Activated naive CD4-positive, alpha-beta T cell treated with anti-CD3 and anti-CD28 coated beads, Interleukin-2, amount 50 U/mL, for 24 hours (primary cell): ENCODE results near the gene DYSF.

ENCODE experiments used
- H3K27ac Mint-ChIP-seq: one replicate; pipeline ENCODE4 v1.8.0; 2021; ENCODE audit warnings: mild to moderate bottlenecking, mixed read lengths
- H3K27me3 Mint-ChIP-seq: one replicate; pipeline ENCODE4 v1.8.0; 2021; ENCODE audit warnings: mixed read lengths
- H3K36me3 Mint-ChIP-seq: one replicate; pipeline ENCODE4 v1.8.0; 2021; ENCODE audit warnings: mixed read lengths
- H3K4me1 Mint-ChIP-seq: one replicate; pipeline ENCODE4 v1.8.0; 2021; ENCODE audit warnings: mixed read lengths
- H3K4me3 Mint-ChIP-seq: one replicate; pipeline ENCODE4 v1.8.0; 2021; ENCODE audit warnings: mild to moderate bottlenecking, mixed read lengths
- H3K9me3 Mint-ChIP-seq: one replicate; pipeline ENCODE4 v1.8.0; 2021; ENCODE audit warnings: mixed read lengths

Gene DYSF

DNA sequence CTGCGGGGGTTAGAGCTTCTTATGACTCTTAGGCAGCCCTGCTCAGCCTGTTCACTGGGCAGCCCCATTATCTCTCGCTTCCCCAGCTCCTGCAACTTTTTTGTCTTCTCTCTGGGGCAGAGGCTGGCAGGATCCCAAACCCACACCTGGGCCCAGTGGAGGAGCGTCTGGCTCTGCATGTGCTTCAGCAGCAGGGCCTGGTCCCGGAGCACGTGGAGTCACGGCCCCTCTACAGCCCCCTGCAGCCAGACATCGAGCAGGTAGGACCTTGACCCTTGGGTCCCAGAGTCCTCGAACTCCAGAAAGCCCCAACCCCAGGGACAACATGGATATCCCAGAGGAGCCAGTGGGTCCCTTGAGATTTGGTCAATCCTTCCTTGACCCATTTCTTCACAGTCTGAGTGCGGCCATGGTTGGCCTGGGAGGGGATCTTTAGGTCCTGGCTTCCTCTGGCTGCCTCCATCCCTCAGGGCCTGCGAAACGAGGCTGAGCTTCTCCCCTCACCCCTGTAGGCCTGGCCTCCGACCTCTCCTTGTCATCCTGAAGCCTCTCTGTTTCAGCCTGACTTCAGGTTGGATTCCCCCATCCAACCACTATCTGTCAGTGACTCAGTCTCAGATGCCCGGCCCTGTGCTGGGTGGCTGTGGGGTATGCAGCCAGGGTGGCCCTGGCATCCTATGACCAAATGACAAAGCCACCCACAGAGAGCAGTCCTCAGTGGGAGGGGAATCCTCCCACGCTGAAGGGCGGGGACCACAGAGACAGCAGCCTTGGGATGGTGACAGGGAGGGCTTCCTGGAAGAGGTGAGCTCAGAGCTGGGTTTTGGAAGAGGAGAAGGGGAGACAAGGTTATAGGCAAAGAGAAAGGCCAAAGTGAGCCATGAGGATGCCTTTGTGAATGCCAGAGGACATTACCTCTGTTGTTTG lies 214.2 kb downstream of the DYSF start:
- Mint-ChIP-seq H3K4me1 (no peaks in the 10 kb centered on the region), H3K36me3 (no peaks in the 10 kb centered on the region), H3K27me3 (no peaks in the 10 kb centered on the region), H3K4me3 (no peak overlapping the region), H3K27ac (no peak overlapping the region), H3K9me3 (no peaks in the 10 kb centered on the region)

DNA sequence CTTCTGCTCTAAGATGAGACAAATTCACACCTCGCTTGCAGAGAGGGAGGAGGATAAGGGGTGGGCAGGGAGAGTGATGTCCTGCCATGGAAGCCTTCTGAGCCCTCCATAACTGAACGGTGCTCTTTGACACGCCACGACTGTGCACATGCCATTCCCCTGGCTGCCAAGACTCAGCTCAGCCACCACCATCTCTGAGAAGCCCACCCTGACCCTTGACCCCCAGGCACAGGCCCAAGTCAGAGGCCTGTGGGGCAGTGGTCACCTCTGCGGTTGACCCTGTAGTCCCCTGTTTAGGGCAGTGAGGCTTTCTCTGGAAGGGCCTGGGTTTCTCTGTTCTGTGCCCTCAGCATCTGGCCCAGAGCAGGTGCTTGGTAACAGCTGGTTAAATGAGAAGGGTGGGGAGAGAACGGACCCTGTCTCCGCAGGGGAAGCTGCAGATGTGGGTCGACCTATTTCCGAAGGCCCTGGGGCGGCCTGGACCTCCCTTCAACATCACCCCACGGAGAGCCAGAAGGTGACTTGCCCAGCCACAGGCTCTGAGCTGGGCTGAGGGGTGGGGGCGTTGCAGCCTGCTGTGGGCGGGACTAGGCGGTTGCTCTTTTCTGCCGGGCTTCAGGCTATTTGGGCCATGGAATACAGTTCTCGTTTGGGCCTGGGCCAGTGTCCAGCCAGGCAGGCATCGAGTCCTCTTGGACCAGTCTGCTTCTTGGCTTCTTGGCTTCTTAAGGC lies 215.1 kb downstream of the DYSF start:
- Mint-ChIP-seq H3K36me3 (no peaks in the 10 kb centered on the region), H3K4me3 (no peak overlapping the region), H3K27ac (no peak overlapping the region), H3K4me1 (no peaks in the 10 kb centered on the region), H3K27me3 (no peaks in the 10 kb centered on the region), H3K9me3 (no peaks in the 10 kb centered on the region)

DNA sequence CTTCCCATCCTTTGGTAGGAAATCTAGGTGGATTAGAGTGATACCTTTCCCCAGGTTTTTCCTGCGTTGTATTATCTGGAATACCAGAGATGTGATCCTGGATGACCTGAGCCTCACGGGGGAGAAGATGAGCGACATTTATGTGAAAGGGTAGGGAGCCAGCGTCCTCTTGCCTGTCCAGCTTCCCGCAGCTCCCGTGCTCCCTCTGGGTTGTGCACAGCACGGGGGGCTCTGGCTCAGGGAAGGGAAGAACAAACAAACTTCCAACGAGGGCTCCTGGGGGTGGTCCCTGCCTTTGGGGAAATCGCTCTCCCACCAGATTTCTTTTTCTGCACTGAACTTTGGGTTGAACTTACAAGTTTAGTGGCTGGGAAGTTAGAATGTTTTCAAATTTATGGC lies 215.7 kb downstream of the DYSF start:
- no peak overlapping the region for H3K27ac Mint-ChIP-seq
- H3K4me3 Mint-ChIP-seq: no peak overlapping the region

DNA sequence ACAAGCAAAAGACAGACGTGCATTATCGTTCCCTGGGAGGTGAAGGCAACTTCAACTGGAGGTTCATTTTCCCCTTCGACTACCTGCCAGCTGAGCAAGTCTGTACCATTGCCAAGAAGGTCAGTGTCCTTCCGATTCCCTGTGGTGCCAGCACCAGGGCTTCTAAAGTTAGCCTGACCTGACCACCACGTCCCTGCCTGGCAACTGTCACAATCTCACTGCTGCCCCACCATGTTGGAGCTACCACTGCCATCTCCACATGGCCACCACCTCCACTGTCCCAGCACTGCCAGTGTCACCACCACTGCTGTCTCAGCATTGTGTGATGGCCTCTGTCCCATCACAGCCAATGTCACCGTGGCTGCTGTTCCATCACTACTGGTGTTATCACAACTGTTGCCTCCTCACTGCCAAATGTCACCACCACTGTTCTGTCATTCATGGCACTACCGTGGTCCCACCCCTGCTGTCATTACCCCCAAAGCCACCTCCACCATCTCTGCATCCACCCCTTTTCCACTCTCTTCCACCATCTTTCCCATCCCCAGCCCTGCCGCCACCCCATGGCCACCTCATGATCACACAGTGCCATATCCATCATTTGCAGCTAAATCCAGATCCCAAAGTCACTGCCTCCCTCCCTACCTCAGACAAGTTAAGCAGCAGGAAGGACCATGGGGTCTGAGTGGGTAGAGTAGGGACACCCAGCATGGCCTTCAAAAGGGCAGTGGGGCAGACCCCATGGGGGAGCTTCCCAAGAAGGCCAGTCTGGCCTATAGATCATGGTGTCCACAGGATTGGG lies 216.5 kb downstream of the DYSF start:
- Mint-ChIP-seq H3K27ac (no peak overlapping the region), H3K4me1 (no peaks in the 10 kb centered on the region), H3K4me3 (no peak overlapping the region), H3K27me3 (no peaks in the 10 kb centered on the region), H3K9me3 (no peaks in the 10 kb centered on the region), H3K36me3 (no peaks in the 10 kb centered on the region)

More for the DNA sequence above, 215.7 kb downstream of the DYSF start:
- Mint-ChIP-seq H3K27me3 (no peaks in the 10 kb centered on the region), H3K9me3 (no peaks in the 10 kb centered on the region), H3K36me3 (no peaks in the 10 kb centered on the region), H3K4me1 (no peaks in the 10 kb centered on the region)

DNA sequence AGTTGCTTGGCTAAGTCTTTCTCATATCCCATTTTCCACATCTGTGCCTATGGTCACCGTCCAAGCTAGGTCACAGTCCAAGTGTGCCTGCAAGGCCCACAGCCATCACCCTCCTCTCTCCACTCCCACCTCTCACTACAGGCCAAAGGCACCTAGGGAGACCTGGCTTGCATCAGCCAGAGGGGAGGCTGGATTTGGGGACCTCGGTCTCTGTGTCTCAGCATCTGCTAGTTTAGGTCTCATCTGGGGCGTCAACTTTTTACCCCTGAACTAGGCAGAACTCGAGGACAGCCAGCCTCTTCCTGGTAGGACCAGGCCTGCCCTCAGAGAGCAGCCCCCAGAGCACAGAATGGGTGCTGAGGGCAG lies 217.1 kb downstream of the DYSF start:
- H3K4me1 Mint-ChIP-seq: no peaks in the 10 kb centered on the region
- no peaks in the 10 kb centered on the region for H3K9me3 Mint-ChIP-seq
- H3K27me3 Mint-ChIP-seq: no peaks in the 10 kb centered on the region
- no peaks in the 10 kb centered on the region for H3K36me3 Mint-ChIP-seq
- no peak overlapping the region for H3K27ac Mint-ChIP-seq
- H3K4me3 Mint-ChIP-seq: no peak overlapping the region

DNA sequence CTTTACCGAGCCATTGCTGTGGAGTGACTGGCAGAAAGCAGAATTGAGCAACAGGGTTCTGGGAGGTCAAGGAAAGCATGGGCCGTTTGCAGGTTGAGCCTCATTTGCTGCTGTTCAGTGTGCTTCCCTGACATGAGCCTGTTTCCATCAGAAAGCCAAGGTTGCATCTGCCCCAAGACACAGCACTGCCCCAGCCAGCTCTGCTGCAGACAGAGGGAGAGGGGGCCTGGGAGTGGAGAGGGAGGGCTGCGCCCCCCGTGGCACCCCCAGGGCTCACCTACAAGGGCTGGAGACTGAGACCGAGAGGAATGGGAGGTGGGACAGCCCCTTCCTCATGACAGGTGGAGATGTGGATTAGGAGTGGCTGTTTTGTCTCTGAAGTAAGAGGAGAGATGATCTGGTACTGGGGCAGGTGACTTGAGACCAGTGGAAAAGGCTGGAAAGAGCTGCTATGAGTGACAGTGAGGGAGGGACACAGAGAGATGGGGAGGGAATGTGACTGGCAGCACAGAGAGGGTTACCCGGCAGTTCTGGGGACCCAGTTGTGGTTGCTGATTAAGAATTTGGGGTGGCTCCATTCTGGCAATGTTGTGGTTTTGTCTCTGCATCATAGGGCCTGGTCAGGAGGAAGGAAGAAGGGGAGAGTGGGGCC lies 218.0 kb downstream of the DYSF start:
- Mint-ChIP-seq H3K36me3 (no peaks in the 10 kb centered on the region), H3K4me3 (no peak overlapping the region), H3K27me3 (no peaks in the 10 kb centered on the region), H3K4me1 (no peaks in the 10 kb centered on the region), H3K9me3 (no peaks in the 10 kb centered on the region), H3K27ac (no peak overlapping the region)

DNA sequence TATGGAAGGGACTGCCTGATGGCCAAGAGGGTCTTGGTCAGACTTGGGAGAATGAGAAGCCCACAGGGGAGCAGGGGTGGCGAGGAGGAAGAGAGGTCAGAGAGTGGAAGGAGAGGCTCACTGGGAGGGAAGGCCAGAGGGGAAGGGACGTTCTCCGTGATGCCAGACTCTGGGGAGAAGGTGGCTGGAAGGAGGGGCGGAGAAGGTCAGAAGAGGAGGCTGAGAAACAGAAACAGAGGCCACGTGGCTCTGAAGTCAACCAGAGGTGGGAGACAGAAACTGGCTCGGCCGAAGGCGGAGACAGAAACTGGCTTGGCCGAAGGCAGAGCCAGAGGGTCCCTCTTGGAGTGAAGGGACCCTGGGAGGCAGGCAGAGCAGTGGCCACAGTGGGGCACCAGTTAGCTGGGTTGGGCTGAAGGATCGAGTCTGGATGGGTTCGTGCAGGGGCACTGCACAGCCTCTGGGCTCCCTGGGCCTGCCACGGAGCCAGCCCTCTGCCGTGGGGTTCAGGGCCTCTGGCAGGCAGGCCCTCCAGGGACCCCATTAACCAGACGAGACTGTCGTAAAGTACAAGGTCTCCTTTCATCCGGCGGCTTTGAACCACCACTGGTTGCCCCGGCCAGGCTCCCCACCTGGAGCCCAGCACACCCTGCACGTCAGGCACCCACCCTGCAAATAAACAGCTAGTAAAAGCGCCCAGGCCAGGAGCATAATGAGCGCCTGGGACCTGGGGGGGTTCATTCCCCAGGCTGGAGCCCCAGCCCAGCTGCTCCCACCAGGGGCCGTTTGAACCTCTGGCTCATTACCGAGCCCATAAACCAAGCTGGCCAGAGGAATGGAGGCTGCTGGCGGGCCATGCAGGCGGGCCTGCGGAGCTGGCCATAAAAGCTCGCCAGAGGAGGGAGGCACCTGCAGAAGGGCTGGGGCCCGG lies 218.8 kb downstream of the DYSF start:
- no peaks in the 10 kb centered on the region for H3K4me1 Mint-ChIP-seq
- no peaks in the 10 kb centered on the region for H3K9me3 Mint-ChIP-seq
- H3K36me3 Mint-ChIP-seq: no peaks in the 10 kb centered on the region
- H3K27me3 Mint-ChIP-seq: no peaks in the 10 kb centered on the region
- no peak overlapping the region for H3K4me3 Mint-ChIP-seq
- H3K27ac Mint-ChIP-seq: no peak overlapping the region

DNA sequence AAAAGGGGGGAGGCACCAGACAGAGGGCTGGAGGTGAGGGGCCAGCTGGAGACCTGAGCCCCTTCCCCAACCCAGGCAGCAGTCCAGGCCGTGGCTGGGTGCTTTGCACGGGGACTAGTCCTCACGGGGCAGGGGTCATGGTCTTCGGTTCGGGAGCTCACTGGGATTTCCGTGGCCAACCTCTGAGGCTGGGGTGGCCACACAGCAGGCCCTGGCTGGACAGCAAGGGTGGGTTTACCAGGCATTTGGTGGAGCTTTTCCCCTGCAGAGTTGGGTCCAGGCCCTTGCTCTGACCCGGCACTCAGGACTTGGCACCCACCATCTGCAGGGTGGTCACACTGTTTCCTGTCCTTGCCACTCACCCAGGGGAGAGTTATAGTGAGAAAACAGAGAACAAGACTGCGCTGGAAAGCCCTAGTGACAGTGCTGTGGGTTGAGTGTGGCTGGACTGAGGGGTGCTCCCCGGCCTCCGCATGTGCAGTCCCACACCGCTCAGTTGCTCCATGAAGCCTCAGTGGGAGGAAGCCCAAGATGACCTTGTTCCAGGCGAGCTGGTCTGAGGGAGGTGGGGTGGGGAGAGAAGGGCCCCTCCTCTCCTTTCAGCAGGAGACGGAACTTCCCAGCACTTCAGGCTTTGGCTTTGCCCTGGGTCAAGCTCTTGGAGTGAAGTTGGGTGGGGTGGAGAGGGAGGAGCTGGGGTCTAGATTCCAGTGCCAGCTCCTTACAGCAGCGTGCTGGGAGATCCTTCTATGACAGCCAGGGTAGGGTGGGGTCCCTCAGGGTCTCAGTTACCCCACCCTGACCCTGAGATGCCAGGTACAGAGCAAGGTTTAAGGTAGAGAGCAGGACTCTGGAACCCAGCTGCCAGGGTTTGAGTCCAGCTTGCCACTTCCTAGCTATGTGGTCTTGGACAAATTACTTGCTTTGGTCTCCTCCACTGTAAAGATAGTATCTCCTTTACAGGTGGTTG lies 219.8 kb downstream of the DYSF start:
- Mint-ChIP-seq H3K4me3 (no peak overlapping the region), H3K36me3 (no peaks in the 10 kb centered on the region), H3K4me1 (no peaks in the 10 kb centered on the region), H3K9me3 (no peaks in the 10 kb centered on the region), H3K27me3 (no peaks in the 10 kb centered on the region), H3K27ac (no peak overlapping the region)

DNA sequence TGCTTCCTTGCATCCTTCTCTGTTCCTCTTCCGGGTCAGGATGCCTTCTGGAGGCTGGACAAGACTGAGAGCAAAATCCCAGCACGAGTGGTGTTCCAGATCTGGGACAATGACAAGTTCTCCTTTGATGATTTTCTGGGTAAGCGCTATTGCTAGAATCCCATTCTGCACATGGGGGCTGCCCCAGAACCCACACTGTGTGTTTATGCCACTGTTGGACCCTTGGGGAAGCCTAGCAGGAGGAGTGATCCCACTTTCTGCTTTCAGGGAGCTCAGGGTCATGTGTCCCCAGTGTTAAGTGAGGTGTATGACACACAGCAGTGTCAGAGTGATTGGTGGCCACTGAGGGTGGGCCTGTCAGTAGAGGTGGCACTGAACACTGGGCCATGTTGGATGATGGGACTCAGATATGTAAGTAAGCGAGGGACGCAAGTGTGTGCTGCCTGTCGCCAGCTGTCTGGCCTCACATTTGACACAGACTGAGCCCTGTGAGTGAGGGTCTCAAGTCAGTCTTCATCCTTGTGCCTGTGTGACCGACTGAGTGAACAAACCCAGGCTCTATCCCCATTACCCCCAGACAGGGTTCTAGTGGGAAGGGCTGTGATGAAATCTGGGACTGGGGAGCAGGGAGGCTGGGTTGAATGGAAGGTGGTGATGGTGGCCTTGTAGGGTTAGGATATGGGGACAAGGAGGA lies 220.9 kb downstream of the DYSF start:
- H3K9me3 Mint-ChIP-seq: no peaks in the 10 kb centered on the region
- H3K36me3 Mint-ChIP-seq: no peaks in the 10 kb centered on the region
- no peak overlapping the region for H3K4me3 Mint-ChIP-seq
- no peaks in the 10 kb centered on the region for H3K4me1 Mint-ChIP-seq
- no peak overlapping the region for H3K27ac Mint-ChIP-seq
- H3K27me3 Mint-ChIP-seq: no peaks in the 10 kb centered on the region

DNA sequence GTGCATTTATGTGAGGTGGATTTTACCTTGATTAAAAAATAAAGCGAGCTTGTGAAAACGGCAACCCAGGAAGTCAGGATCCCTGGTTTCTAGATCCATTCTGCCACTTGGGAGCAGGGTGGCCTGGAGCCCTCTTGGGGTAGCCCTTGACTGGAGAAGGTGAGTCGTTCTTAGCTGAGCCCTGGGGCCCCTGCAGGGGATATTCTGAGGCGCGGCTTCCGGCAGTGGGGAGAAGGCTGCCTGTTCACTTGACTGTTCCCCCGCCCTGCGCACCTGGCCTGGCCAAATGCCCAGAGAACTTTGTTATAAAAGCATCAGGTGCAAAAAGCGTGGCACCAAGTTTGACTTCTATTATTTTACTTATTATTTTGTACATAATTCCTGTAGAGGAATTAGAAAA lies 221.9 kb downstream of the DYSF start:
- Mint-ChIP-seq H3K27ac (no peak overlapping the region), H3K27me3 (no peaks in the 10 kb centered on the region), H3K36me3 (no peaks in the 10 kb centered on the region), H3K4me3 (no peak overlapping the region), H3K9me3 (no peaks in the 10 kb centered on the region), H3K4me1 (no peaks in the 10 kb centered on the region)

DNA sequence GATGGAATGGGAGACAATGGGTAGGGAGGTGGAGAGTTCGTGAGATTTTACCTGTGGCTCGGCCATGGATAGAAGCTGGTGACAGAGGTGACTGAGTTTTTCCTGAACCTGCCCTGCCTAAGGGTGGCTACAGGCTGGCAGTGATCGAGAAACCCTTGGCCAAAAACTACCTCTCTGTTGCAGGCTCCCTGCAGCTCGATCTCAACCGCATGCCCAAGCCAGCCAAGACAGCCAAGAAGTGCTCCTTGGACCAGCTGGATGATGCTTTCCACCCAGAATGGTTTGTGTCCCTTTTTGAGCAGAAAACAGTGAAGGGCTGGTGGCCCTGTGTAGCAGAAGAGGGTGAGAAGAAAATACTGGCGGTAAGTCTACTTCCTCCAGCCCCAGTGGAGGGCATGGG lies 225.5 kb downstream of the DYSF start:
- Mint-ChIP-seq H3K4me1 (no peaks in the 10 kb centered on the region), H3K4me3 (no peak overlapping the region), H3K27ac (no peak overlapping the region), H3K27me3 (no peaks in the 10 kb centered on the region), H3K9me3 (no peaks in the 10 kb centered on the region), H3K36me3 (no peaks in the 10 kb centered on the region)

DNA sequence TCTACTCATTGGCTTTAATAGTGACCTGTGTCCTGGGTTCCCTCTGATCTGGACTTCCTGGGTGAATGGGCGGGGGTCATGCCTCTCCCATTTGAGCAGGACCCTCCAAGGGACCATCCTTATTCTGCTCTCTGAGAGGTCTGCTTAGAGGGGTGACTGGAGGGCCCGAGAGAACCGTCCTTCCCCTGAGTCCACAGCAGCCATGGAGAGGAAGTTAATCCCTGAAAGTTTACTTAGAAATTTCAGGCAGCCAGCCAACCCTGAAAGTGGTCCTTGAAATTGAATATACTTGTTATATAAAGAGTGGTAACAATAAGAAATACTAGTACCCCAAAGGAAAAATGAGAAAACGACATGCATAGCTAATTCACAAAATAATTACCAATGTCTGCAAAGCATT lies 226.1 kb downstream of the DYSF start:
- Mint-ChIP-seq H3K36me3 (no peaks in the 10 kb centered on the region), H3K27ac (no peak overlapping the region), H3K9me3 (no peaks in the 10 kb centered on the region), H3K27me3 (no peaks in the 10 kb centered on the region), H3K4me1 (no peaks in the 10 kb centered on the region), H3K4me3 (no peak overlapping the region)

DNA sequence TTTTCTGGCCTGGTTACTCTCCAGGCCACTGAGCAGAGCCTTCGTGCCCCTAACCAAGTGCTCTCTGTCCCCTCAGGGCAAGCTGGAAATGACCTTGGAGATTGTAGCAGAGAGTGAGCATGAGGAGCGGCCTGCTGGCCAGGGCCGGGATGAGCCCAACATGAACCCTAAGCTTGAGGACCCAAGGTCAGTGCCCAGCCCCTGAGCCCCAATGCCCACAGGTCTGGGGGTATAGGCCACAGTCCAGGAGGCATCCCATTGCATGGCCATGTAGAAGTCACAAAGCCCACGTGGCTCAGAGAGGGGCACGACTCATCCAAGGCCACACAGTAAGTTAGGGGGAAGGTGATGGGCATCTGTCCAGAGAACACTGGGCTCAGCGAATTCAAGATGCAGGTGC lies 227.6 kb downstream of the DYSF start:
- Mint-ChIP-seq H3K4me3 (no peak overlapping the region), H3K9me3 (no peaks in the 10 kb centered on the region), H3K27ac (no peak overlapping the region), H3K4me1 (no peaks in the 10 kb centered on the region), H3K27me3 (no peaks in the 10 kb centered on the region), H3K36me3 (no peaks in the 10 kb centered on the region)
